Mucosa of gallbladder (tissue), 1 donor: ENCODE measurements around the gene FBXO31. TPM values are rescaled to one million over a fixed set of nuclear protein-coding genes. Genes with fewer than 3 reads are reported as not detected.
"Not testable (repeated sequence)": the region's sequence is repeated elsewhere in the genome, so short reads cannot be mapped to it uniquely, and the experiment has no call there.

Experiments
- DNase-seq: peaks from one replicate; pipeline ENCODE4 v3.0.0-alpha.2; 2020; ENCODE audit warnings: low spot score
- total RNA-seq: library from RNA; stranded (reverse); gene quantifications from one replicate; pipeline ENCODE4 v1.2.1, GENCODE V29; 2021
- donor health status: DM: no; HTN: no; CAD: no.

Gene FBXO31
- total RNA-seq, 1 donor from 2014 or later = 36.7 TPM

DNA sequence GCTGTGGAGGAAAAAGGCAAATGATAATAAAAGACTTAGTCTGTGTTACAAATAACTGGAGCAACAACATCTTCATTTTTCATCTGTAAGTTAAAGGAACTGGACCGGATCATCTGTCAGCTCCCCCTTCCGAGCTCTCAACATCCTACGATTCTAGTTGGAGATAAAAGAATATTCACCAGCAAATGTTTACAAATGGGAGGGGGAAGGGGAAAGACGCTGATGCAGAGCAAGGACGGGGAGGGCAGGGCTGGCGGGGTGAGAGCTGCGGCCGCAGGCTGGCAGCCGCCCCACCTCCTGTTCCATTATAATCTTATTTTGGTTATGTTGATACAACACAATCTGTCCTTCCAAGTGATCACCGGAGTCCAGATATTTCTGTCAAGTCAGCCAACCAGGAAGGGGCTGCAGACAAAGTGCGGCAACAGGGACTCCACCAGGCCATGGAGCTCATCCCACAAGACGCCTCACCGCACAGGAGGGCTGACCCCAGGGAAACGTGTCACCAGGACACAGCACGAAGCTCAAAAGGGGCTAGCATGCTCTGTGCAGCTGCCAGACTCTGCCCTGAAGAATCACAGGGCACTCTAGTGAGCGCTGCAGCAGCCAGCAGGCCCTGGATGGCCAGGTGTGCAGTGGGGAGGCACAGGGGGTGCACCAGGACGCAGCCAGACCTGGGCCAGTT is 19.7 kb downstream of the FBXO31 start:
- DNase-seq = peak; percentile 42

DNA sequence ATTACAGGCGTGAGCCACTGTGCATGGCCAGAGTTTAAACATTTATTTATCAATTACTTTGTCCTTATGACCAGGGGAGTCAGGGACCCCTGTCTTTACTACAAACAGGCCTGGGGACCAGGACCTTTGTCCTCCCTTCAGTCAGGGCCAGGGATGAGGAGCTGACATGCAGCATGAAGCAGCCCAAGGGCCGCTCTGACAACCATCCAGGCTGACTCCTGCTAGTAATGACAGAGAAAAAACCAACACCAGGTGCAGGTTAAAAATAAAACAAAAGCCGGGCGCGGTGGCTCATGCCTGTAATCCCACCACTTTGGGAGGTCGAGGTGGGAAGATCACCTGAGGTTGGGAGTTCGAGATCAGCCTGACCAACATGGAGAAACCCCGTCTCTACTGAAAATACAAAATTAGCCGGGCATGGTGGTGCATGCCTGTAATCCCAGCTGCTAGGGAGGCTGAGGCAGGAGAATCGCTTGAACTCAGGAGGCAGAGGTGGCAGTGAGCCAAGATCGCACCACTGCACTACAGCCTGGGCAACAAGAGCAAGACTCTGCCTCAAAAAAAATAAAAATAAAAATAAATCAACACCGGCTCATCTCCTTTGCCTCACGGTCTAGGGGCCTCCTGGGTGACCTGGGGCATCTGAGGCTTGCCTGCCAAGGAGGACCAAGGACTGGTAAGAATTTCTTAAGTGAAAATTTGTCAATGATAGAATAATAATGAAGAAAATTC is 20.6 kb downstream of the FBXO31 start:
- DNase-seq = not testable (repeated sequence)

DNA sequence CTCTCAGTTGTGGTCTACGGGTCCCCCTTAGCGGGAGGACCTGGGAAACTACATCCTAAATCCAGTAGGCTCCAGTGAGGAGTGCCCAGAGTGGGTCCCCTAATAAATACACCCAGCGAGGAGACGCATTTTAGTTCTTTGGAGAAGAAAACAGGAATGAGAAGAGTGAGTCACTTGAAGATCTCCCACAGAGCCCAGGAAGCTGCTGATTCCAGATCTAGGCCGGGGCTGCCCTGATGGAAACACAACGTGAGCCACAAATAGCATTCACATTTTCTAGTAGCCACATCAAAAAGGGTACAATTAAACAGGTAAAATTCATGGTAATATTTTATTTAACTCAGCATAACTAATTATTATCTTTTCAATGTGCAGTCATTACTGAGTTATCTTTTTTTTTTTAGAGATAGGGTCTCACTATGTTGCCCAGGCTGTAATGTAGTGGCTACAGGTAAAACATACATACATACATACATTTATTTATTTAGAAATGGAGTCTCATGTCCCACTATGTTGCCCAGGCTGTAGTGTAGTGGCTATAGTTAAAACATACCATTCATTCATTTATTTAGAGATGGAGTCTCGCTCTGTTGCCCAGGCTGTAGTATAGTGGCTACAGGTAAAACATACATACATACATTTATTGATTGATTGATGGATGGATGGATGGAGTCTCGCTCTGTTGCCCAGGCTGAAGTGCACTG is 21.5 kb downstream of the FBXO31 start:
- no peak for DNase-seq

DNA sequence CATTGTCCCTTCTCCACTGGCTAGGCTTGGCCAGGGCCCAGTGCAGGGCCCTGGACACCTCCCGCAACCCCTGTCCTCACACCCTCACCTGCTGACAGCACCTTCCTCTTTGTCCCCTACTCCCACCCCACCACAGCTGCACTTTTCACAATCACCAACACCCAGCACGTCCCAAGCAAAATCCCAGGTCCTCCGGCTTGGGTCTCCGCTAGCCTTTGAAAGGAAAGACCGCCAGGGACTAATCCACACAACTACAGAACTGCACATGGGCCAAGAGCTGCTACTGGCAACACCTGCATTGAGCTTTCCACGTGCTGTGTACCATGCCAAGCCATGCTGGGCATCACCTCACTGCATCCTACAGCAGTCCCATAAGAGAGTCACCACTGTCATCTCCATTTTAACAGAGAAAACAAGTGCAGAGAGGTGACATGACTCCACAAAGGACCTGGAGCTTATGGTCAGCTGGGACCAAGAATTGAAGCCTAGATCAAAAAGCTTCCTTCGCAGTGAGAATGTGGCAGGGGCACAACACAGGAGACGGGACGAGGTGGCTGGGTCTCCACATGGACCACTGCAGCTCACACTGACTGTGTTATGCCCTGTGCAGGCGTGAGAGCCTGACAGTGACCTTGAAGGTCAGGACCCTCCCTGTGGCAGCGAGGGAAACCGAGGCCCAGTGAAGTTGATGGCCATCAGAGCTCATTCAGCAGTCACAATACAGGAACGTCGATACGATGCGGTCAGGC is 22.5 kb downstream of the FBXO31 start:
- DNase-seq = no peak

DNA sequence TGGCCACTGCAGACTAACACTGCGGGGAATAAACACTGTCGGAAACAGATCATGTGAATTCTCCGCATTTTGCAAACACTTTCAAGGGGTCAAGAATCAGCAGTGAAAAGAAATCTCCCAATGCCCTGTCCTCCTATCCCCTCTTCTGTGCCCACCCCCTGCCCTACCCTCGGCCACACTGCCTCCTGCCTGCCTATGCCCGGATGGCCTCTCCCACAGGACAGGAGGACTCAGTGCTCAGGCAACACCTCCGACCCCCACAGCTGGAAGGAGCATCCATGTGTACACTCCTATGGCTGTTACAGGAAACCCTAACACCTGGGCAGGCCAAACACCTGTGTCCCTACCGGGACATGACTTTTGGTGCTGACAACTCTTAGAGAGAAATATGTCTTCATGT is 24.5 kb downstream of the FBXO31 start:
- no peak for DNase-seq

DNA sequence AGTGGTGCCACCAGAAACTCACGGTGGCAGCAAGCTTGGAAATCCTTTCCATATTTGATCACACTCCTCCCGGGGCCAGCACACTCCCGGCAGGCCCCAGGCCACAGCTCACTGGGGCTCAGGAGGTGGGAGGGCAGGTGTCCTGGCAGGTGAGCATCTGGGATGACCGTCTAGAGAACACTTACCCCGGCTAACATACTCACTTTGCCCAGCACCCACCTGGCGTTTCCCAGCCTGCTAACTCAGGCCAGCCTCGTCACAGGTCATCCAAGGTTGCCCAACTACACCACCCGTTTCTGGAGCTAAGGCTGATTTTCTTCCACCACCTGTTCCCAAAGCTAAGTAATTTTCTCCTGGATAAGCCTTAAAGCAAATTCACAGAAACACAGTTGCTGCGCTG is 24.9 kb downstream of the FBXO31 start:
- no peak for DNase-seq

DNA sequence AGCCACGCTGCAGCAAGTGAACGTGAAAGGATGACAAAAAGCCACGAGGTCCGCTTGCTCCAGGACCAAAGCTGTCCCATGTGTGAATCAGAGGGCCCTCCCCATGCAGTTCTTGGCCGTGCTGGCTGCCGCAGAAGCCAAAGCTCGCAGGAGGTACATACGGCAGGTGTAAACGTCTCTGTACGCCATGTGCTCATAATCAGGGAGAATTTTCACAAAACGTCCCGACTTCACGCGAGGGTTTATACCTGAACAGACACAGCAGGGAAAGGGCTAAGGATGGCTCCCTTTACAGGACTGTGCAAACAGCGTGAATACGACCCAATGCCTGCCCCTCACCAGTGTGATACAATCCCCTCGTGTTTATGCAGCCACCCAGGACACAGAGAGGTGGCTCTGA is 25.3 kb downstream of the FBXO31 start:
- DNase-seq = no peak

DNA sequence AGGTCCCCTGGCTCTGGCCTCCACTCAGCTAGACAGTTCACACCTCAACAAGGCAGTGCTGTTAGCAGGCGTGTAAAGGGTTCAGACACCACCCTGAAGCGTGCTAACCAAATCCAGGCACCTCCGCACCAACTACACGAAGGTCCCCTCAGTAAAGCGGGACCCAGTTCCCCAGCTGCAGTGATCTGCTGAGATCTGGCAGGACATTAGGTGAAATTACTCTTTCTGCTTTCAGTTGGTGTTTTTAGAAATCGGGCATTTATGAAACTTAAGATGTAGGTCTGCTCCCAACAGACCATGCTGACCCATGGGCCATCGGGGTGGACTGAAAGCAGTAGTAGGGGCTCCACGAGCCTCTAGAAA is 27.1 kb downstream of the FBXO31 start:
- no peak for DNase-seq

DNA sequence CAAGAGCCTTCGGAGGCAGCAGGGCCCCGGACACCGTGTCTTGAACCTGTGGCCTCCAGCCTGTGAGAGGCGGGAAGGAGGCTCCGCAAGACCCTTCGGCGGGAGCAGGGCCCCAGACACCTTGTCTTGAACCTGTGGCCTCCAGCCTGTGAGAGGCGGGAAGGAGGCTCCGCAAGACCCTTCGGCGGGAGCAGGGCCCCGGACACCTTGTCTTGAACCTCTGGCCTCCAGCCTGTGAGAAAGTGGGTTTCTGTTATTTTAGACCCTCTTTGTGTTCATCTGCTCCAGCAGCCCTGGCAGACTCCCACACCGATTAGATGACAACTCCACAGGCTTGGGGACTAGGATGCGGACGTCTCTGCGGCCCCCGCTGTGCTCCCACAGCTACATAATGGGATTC is 30.0 kb downstream of the FBXO31 start:
- DNase-seq = no peak

DNA sequence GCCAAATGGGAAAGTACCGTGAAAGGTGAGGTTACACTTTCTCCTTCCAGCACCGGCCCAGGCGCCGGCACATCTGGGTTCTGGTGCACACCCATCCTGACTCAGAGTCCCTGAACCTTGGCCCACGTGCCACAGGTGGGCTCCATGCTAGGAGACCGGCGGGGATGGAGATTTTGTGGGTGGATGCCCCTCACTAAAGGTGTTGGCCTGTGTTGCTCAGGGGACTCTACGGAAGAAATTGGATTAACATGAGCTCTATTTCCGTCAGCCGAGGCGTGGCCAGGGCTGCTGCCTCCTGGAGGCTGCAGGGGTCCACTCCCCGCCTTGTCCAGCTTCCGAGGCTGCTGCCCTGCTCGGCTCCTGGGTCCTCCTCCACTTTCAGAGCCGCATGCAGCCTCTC is 30.8 kb downstream of the FBXO31 start:
- DNase-seq = no peak

DNA sequence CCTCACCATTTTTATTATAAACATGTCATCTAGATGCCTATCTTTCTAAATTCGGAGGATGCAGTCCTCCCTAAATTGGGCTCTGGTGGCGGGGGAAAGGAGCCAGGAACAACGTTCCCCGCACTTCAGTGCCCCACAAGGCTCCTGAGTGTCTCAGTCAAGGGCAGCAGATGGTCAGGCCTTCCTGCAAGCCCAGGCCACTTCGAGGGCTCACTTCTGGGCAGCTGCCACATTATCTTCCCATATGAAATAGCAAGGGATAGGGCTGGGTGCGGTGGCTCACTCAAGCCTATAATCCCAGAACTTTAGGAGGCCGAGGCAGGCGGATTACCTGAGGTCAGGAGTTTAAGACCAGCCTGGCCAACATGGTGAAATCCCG is 32.3 kb downstream of the FBXO31 start:
- no peak for DNase-seq

DNA sequence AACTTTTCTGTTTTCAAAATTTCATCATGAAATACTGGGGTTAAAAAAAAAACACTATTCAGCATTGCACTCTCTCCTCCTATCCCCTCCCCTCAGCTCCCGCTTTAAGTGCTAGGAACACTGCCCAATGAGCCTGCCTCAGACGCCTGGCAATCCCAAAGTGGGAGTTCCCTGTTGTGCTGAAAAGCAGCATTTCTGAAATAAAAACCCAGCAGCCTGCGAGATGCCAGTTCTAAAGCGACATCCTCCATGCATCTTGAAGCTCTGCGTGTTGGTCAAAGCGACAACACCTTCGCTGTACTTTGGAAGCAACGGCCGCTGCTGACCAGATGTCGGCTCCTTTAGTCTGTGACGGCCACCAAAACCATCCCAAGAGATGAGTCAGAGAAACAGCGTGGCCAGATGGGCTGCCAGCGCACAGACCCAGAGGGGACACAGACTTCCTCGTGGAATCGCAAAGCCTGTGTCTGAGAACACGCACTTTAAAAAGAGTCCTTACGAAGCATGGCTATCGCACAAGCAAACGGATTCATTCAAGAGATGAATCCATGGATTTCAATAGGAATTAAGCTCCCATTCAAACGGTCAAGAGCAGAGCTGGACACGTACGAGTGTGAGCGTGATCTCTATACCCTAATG is 32.8 kb downstream of the FBXO31 start:
- DNase-seq = no peak

DNA sequence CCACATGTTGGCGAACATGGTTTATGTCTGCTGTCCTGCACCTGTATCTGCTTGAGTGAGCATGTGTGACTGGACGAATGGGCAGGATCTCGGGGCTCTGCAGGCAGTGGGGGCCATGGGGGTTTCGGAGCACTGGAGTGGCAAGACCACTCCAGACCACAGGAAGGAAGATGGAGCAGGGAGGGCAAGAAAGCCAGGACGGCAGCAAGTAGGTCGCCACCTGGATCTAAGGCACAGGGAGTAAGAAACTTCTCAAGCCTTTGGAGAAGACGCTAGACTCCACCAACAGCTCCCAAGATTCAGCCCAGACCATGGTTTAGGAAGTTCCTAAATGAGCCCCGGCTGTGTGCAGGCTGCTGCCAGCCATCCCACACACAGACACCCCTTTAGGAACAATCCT is 33.5 kb downstream of the FBXO31 start:
- DNase-seq = no peak

DNA sequence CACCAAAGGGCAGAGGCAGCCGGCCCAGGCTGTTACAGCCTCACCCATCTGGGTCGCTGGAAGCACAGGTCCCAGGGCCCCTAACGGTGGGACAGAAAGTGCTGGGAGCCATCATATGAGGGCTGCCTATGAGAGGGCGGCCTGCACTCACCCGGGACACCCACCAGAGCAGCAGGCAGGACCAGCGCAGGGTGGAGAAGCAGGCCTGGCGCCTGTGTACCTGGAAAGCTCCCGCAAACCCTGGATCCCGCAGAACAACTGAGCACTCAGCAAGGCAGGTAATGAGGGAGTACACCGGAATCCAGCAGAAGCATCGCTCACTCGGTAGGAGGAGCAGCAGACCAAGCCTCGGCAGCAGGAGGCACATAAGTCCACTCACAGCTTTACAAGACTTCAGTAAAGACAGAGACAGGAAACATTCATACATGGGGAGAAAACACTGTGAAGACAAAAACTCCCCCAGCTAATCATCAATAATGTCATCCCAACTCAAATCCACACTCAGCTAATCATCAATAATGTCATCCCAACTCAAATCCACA is 34.9 kb downstream of the FBXO31 start:
- DNase-seq = no peak

DNA sequence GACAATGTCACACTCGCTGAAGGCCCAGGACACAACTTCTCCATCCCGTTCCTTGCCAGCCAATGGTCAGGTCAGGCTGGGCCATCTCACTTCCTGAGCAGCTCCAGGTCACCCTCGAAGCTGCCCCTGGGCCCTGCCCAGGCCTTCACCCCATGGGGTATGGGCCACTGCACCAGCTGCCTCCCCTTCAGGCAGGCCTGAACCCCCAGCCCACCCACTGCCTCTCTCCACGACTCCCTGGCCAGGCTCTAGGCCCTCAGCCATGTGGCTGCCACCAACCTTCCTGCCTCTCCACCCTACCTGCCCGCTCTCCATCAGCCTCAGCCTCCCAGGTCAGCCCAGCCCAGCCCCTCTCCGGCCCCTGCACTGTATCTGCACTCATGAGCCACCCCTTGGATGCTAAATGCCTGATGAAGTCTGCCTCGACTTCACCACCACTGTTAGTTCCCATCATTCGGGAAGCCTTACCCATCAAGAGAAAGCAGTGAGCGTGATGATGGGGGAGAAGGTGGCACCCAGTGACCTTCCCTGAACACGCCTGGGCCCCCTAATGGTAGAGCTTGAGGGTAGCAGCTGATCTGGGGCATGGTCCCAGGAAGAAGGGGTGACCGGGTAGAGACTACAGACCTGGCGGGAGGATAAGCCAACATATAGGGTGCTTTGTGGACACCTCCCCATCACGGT is 35.5 kb downstream of the FBXO31 start:
- DNase-seq = no peak

DNA sequence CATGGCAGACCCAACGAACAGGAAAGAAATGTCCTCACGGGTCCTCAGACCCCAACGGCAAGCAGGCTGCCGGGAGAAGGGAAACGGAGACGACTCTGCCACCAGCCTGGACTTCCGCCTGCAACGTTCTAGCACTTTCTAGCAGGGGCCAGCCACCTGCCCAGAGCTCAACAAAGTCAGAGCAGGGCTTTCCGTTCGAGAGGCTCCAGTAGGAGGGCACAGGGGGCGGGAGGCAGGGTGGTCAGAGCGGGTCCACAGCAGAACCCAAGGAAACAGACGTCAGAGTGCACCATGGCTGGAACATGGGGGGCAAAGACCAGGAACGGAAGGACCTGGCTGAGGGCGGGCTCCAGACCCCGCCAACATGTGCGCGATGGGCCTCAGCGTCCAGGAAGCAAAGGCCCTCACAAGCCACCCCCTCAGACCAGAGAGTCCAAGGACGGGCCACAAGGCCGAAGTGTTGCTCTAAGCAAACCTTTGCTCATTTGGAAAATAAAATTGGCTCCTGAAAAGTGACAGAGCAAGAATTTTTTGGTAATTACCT is 37.0 kb downstream of the FBXO31 start:
- DNase-seq = no peak

DNA sequence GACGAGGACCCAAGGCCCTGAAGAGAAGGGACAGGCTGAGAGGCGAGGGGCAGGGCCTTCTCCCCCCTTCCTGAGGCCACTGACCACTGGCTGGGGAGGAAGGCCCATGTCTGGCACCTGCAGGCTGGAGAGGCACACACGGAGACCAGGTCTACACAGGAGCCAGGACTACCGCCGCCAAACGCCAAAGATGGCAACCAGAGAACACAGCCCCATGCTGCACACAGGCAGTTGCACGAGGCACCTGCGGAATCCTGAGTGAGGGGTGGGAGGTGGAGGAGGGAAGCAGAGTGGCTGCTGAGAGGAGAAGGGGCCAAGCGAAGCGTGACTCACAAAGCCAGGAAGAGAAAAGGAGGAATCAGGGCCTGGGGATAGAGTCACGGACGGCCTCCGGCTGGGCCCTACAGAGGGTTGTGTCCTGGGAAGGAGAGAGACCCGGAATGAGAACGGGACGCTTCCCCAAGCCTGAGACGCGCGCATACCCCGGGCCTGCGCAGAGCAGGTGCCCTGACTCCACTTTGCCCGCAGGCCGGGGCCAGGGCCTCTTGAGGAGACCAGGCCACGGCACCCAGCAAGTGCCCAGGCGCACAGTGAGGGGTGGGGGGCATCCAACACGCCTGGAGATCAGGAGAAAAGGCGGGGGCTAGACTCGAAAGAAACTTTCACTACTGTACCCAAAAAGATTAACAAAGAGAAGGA is 37.7 kb downstream of the FBXO31 start:
- DNase-seq = no peak

DNA sequence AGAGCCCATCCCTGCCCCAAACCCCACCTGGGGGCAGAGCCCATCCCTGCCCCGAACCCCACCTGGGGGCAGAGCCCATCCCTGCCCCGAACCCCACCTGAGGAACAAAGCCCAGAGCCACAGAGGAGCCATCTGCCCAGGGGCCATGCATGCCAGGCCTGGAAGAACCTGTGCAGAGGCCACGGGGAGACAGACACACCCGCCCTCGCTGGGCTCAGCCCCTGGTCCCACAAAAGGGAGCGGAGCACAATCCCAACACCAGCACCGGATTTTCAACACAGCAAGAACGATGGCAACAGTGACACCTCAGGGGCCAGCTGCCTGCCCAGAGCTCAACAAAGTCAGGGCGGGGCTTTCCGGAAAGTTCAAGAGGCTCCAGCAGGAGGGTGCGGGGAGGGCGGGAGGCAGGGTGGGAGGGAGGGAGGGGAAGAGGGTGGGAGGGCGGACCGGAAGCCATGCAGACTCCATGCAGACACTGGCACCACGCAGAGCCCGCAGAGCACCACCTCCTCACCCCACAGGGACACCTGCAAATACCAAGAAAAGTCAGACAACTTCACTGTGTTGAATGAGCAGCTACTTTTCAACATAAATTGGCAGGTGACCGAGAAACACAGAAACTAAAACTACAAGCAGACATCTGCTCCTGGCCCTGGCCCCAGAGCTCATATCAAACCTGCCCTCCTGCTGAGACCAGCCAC is 38.5 kb downstream of the FBXO31 start:
- DNase-seq = no peak

DNA sequence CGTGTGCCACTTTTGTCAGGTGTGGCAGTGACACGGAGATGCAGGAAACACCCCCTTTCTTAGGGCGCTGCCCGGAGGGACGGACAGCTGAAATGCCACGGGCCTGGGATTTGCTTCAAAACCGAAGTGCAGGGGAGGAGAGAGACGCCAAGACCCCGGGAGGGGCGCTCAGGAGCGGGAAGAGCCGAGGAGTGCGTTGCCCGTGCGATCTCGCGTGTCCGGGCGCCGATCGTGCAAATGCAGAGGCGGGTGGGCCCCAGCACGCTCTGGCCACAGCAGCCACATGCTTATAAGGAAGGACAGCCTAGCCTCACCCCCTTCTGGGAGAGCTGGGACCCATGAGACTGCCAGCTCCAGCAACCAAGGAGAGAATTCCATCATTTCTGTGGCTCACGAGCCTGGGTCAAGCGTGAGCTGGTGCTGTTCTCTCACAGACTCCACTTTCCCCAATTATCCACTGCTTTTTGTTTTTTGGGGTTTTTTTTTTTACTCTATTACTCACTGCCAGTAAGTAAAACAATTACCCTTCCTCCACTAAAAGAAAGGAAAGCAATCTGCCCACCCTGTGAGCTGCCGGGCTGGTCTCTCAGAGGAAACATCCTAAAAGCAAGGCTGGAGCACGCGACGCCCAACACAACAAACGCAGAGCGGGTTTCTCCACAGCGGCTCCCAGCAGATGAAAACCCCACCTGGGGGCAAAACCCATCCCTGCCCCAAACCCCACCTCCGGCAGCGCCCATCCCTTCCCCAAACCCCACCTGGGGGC is 39.2 kb downstream of the FBXO31 start:
- no peak for DNase-seq
